ENCODE results near the gene SH3PXD2A.

DNA sequence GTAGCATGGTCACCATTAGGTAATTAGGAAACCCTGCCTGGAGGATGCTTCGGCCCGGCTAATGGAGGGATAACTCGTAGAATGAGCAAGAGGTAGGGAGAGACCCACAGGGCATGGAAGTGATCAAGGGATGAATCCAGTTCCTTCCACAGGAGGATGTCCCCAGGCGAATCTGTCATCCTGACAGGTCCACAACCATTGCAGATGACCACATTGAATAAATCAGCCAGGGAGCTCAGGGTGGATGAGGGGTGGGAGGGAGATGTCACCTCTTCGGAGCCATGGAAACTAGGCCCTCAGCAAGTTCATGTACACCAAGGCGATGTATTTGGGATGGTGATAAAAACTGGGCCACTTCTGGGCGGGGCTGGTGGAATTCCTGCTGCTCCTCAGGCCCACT, 28.5 kb downstream of the SH3PXD2A start:
- TF ChIP-seq POLR2A (IDR thresholded peaks at IDR 0.05; ENCODE audit: low read length), result no peak
- TF ChIP-seq GATA1 (IDR thresholded peaks at IDR 0.05; ENCODE audit: low read depth, low read length), result no peak
